ENCODE results near the gene RGS19.
"Not testable (repeated sequence)": the region's sequence is repeated elsewhere in the genome, so short reads cannot be mapped to it uniquely, and the experiment has no call there.

DNA sequence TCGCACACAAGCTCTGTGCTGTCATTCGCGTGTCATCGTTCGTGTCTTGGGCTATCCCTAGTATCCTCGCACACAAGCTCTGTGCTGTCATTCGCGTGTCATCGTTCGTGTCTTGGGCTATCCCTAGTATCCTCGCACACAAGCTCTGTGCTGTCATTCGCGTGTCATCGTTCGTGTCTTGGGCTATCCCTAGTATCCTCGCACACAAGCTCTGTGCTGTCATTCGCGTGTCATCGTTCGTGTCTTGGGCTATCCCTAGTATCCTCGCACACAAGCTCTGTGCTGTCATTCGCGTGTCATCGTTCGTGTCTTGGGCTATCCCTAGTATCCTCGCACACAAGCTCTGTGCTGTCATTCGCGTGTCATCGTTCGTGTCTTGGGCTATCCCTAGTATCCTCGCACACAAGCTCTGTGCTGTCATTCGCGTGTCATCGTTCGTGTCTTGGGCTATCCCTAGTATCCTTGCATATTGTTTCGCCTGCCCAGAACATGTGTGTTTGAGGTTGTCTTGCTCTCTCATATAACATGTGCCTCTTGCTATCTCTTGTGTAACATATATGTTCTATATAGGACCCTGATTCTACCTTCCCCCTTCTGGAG lies 8.0 kb upstream of the RGS19 start:
- TF ChIP-seq, protein P1, sequence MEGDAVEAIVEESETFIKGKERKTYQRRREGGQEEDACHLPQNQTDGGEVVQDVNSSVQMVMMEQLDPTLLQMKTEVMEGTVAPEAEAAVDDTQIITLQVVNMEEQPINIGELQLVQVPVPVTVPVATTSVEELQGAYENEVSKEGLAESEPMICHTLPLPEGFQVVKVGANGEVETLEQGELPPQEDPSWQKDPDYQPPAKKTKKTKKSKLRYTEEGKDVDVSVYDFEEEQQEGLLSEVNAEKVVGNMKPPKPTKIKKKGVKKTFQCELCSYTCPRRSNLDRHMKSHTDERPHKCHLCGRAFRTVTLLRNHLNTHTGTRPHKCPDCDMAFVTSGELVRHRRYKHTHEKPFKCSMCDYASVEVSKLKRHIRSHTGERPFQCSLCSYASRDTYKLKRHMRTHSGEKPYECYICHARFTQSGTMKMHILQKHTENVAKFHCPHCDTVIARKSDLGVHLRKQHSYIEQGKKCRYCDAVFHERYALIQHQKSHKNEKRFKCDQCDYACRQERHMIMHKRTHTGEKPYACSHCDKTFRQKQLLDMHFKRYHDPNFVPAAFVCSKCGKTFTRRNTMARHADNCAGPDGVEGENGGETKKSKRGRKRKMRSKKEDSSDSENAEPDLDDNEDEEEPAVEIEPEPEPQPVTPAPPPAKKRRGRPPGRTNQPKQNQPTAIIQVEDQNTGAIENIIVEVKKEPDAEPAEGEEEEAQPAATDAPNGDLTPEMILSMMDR (IDR thresholded peaks at IDR 0.05) = not testable (repeated sequence)
- not testable (repeated sequence) for TF ChIP-seq POLR2A (IDR thresholded peaks at IDR 0.05)
